Stomach (tissue), 4 donors: ENCODE results near the gene FSIP1.

Source experiments
- CTCF ChIP-seq, 7 experiments: fragments of 450-650 bp in 4 of 7; fragments of 200-600 bp in 3 of 7; sonication (generic) in 3 of 7; IDR thresholded peaks; one replicate each; pipeline ENCODE4 v1.5.1; 2016 to 2019; ENCODE audit warnings: antibody characterized with exemption in 7 of 7, control low read depth in 2 of 7, mild to moderate bottlenecking in 1 of 7
- EP300 ChIP-seq: sonication (generic); formaldehyde crosslinking; IDR thresholded peaks from one replicate; pipeline ENCODE4 v1.6.1; 2017; ENCODE audit warnings: antibody characterized with exemption
- POLR2A ChIP-seq, 4 donors: fragments of 450-650 bp; IDR thresholded peaks; one replicate each; pipeline ENCODE4 v1.6.1; 2016; ENCODE audit warnings: antibody characterized with exemption in 4 of 4, control low read depth in 2 of 4, mild to moderate bottlenecking in 1 of 4, moderate library complexity in 1 of 4
- POLR2AphosphoS5 ChIP-seq, 3 donors: sonication (generic); formaldehyde crosslinking; IDR thresholded peaks; one replicate each; pipeline ENCODE4 v1.6.1; 2016; ENCODE audit warnings: antibody characterized with exemption in 3 of 3

GRCh38 chr15:39700375-39700700 is 82.3 kb downstream of the FSIP1 start:
- TF ChIP-seq POLR2AphosphoS5 (IDR thresholded peaks at IDR 0.05) (no peak), CTCF (IDR thresholded peaks at IDR 0.05) (no peak), POLR2A (IDR thresholded peaks at IDR 0.05) (no peak), EP300 (no peak)
